ACHN (cell line): ENCODE measurements around the gene C1QTNF1.

Experiments
- DNase-seq: peaks from one replicate; pipeline ENCODE4 v3.0.0-alpha.2; 2015
- in situ Hi-C: cut with HindIII; loops from 2 replicates; pipeline ENCODE4 v1.10.0; 2017; ENCODE audit warnings: low sequenced_read_pairs, low pct_ligation_motif_present, low pct_unique_long_range_greater_than_20kb

C1QTNF1 gene

DNA sequence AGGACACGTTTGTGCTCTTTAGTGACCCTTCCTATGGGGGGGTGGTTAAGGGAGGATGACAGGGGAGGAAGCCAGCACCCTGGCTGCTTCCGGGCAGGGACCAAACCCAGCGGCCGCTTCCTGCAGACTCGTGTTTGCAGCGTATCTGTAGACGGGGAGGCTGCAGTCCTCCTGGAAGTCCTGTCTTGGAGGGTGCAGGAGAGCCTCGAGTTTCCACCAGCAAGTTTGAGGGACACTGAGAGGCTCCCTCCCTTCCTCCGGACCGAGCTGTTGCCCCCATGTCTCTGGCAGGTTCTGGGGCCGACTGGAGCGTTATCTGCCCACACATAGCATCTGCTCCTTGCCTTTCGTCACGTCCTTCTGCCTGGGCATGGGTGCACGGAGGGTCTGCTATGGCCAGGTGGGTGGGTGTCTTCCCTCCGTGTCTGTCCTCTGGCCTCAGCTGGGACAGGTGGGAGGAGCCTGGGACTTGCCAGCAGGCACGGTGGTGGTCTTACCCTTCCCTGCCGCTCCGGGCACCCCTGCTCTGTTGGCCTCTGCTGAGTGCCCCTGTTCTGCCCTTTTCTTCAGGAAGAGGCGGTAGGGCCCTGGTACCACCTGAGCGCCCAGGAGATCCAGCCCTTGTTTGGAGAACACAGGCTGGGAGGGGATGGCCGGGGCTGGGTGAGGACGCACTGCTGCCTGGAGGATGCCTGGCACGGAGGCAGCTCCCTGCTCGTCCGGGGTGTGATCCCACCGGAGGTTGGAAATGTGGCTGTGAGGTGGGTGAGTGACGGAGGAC, 59.4 kb downstream of the C1QTNF1 start:
- no peak for DNase-seq
- in situ Hi-C loops: no loop called here

DNA sequence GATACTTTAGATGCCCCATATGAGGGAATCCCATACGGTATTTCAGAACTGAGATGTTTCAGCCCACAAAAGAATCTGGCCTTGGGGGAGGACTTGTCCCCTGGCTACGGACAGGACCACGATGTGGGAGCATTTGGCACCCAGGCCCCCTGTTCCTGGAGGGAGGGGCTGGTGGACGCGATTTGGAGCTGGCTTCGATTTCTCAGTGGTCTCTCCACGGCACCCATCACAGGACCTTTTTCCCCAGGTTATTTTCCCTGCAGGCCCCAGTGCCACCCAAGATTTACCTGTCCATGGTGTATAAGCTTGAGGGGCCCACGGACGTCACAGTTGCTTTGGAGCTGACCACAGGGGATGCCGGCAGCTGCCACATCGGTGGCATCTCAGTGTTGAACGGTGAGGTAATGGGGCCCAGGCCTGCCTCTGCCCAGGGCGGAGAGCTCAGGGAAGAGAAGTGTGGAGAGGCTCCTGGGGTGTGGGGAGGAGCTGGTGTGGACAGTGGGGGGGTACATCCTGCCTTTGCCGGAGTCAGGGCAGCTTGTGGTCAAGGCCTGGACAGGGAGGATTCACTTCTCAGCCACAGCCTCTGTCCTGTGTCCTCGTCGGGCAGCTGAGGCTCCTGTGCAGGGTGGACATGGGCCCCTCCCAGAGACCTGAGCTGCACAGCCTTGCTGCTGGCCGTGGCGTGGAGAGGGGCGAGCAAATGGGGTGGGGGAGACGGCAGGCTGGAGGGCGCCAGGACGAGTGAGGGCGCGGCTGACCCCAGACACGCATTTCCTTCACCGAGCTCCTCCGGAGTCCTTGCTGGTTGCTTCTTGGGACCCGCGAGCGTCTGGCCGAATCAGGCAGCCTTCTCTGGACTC, 60.6 kb downstream of the C1QTNF1 start:
- DNase-seq: no peak
- in situ Hi-C loops: no loop called here

- in situ Hi-C loops: no loop called here
These were observed 61.4 kb downstream of the C1QTNF1 start for GRCh38 chr17:79085154-79085920.

GRCh38 chr17:79085921-79086551, 62.1 kb downstream of the C1QTNF1 start:
- no peak for DNase-seq
- in situ Hi-C loops: no loop called here

More at GRCh38 chr17:79085154-79085920, 61.4 kb downstream of the C1QTNF1 start:
- no peak for DNase-seq

DNA sequence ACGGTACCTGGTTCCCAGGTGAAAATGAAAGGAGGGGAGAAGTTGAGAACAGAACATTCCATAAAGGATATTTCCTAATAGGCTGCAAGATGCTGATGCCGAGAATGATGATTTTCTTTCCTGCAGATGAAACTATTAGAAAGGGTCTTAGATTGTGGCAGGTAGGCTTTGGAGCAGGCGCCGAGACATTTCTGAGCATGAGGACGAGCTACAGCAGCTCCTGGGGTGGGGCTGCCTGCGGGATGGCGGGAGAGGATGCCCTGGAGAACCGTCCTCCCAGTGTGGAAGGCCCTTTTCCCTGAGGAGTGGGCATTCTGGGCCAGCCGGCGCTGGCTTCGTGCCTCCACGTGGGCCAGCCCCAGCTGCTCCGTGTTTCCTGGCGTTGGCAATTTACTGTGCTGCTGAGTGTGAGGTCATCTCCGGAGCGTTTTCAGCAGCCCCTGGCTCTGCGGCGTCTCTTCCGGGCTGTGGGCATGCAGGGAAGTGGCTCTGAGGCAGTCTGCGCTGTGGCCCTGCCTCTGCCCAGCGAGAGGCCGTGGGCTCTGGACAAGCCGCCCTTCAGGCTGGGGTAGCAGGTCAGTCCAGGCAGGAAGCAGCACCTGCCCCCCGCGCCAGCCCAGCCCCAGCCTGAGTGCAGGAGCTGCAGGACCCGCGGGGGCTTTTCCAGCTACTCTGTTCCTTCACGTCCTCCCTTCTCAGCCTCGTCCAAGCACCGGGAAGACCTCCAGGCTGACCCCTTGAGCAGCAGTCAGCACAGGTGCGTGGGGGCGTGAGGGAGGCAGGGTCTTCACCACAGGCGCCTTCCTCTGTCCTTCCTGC, 62.8 kb downstream of the C1QTNF1 start:
- no peak for DNase-seq
- in situ Hi-C loops: no loop called here

- DNase-seq: peak; percentile 64
- in situ Hi-C loops: no loop called here
These were observed 63.6 kb downstream of the C1QTNF1 start for GRCh38 chr17:79087428-79088143.

DNA sequence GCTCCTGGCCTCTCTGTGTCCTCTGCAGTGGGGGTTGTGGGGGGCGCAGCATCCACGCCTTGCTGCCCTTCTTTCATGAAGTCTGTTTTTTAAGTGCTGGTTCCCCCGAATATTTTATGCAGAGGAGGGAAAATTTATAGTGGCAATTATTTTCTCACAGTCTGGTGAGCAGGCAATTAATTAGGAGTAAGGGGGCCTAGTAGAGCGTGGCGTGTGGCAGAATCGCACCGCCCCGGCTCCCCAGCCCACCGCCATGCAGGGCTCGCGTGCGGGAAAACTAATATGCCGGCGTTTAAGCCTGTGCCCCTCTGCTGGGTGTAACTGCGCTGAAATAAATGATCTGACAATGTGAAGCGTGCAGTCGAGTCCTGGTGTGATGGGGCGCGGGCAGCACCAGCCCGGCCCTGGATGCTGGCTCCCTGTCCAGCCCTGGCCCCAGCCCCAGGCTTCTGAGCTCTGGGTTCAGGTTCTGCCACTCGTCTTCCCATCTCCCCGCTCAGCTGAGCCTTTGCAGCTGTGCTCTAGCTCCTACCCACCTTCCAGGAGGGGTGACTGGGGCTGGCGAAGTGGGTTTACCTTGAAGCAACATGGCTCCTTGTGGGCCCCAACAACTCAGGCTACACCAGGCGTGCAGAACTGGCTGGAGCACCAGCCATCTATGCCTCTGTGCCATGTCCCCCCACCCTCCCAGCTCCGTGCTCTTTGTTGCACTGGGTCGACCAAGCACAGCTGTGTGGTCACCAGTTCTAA, 64.5 kb downstream of the C1QTNF1 start:
- in situ Hi-C loops: no loop called here
- DNase-seq: no peak

DNA sequence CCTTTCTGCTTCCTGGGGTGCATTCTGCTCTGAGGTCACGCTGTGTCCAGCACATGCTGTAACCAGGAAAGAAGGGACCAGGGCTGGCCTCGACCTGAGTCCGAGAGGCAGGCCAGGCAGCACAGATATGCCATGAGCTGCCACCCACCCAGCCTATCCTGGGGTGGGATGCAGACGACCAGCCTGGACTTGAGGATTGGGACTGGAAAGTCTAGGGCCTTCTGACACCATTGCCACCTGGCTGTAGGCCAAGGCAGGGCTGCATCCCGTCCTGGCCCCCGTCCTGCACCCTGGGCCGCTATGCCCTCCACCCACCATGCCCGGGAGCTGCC, 65.0 kb downstream of the C1QTNF1 start:
- in situ Hi-C loops: no loop called here
- no peak for DNase-seq

DNA sequence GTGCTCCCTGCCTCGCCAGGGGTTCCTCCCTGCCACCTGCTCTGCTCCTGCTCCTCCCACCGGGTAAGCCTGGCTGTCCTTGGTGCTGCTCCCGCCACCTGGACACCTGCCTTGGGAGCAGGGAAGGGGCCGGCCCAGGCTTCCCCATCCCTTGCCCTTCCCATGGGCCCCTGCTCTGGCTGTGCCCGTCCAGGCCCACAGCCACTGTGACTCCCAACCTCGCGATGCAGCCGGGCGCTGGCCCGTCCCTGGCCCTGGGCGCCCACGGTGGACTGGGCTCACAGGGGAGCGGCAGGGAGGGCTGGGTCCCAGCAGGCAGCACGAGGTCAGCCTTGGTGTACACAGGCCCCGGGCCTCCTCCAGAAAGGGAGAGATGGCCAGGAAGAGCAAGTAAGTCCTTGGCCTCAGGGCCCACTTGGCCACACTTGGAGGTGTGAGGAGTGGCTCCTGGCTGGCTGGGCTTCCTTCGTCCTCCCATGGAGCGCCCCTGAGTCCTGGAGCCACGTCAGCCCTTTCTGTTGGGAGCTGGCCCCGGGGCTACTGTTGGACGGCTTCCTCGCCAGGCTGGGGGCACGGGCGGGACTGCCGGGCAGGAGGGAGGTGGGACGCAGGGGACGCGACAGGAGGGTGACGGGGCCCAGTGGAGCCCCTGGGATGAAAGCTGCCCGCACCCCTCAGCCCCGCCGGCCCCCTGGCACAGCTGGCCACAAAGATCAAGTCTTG, 65.9 kb downstream of the C1QTNF1 start:
- in situ Hi-C loops: no loop called here
- DNase-seq: no peak

DNA sequence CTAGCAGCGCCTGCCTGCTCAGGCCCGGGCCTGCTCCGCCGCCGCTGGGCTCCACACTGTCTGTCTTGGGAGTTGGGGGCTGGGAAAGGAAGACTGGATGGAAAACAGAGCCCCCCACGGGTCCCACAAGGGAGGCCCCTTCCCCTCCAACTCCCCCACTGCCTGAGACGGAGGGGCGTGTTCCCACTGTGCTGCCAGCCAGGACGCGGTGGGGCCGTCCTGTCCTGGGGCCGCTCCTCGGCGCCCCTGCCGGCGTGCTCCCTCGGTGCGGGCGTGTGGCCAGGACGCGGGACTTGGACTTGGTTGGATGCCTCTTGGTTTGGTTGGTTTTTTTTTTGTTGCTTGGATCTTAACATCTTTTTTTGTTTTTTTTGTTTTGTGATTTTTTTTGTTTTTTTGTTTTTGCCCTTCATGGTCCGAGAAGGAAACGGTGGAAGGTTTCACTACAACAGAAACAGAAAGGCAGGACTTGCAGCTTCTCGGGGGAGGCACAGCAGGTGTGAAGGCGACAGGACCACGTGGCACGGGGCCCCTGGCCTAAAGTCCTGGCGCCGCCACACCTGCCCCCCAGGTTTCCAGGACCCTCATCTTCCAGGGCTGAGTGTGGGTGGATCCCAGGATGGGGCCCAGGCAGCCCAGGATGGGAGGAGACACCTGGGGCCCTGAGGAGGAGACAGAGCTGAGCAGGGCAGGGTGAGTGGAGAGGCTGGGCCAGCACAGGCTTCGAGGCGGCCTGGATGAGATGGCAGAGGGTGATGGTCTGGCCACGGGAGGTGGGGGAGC, 66.7 kb downstream of the C1QTNF1 start:
- DNase-seq: peak; percentile 16
- in situ Hi-C loops: no loop called here

DNA sequence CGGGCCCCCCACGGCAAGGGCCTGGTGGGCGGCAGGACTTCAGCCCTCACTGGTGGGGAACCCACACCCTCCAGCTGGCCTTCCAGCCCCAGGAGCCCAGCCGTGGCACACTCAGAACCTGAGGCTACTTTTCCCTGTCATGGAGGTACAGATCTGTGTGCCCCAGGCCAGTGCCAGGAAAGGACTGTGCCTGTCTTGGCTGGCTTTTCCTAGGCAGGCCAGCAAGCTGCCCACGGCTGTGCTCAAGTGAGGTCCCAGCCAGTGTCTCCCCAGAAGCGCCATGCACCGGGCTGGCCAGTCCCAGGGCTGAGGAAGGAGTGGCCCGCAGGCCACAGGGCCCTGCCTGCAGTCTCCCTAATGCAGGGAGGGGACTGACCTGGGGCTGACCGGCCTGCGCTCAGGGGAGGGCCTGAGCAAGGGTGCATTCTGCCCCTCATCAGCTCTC, 67.3 kb downstream of the C1QTNF1 start:
- in situ Hi-C loops: no loop called here
- DNase-seq: no peak

- in situ Hi-C loops: no loop called here
- no peak for DNase-seq
These were observed 68.6 kb downstream of the C1QTNF1 start for GRCh38 chr17:79092567-79092966.

DNA sequence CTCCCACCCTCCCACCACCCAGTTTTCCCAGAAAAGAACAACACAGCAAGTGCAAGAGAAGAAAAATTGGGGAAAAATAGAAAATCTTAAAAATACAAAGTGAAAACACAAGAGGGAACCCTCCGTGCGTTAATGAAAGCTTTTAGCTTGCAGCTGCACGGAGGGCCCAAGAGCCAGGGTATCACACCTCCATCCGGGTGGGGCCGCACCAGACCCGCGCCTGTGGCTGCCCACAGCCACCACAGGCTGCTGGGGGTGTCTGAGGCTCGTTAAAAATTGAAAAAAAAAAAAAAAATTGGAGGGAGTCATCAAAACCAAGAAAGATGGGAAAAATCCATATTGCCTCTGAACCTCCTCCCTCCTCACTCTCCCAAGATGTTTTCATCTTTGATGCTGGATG, 69.3 kb downstream of the C1QTNF1 start:
- DNase-seq: no peak
- in situ Hi-C loops: no loop called here

DNA sequence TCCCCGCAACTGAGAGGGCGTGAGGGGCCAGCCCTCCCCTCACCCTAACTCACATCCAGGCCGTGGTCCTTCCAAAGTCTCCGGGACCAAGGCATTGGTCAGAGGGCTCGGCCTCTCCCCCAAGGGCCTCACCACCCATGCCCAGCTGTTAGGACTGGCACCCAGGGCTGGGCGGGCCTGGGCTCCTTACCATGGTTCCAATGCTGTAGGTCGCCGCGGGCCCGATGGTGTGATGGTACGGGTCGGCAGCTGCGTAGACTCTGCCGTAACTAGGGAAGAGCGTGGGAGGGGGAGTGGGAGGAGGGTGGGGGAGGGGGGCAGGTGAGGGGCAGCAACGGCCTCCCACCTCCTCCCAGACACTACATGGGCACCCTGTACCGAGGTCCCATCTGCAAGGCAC, 70.3 kb downstream of the C1QTNF1 start:
- in situ Hi-C loops: no loop called here
- DNase-seq: no peak

- in situ Hi-C loops: no loop called here
- DNase-seq: peak; percentile 7
These were observed 71.5 kb downstream of the C1QTNF1 start for GRCh38 chr17:79095345-79096055.
